GM23338 (cell line): ENCODE data around the gene PTPRH. TPM values are rescaled to one million over a fixed set of nuclear protein-coding genes. Genes with fewer than 3 reads are reported as not detected.

ENCODE experiments used
- ATAC-seq: fragments of 200-7000 bp; cut with Tn5 transposase; 3 replicates; pipeline ENCODE4 v1.9.1; 2020
- DNase-seq: peaks from one replicate; pipeline ENCODE4 v3.0.0-alpha.2; 2015; ENCODE audit warnings: low spot score
- H2AFZ ChIP-seq: fragments of 200-600 bp; sonication (generic); 2 replicates; pipeline ENCODE4 v1.8.0; 2016; ENCODE audit warnings: antibody characterized with exemption, mild to moderate bottlenecking, moderate library complexity
- H3F3A ChIP-seq: fragments of 200-600 bp; sonication (generic); replicated peaks from 2 replicates; pipeline ENCODE4 v1.8.0; 2017; ENCODE audit warnings: antibody characterized with exemption, mixed run types, low read depth
- H3K27ac ChIP-seq: fragments of 200-600 bp; sonication (generic); 2 replicates; pipeline ENCODE4 v1.6.1; 2016; ENCODE audit warnings: low read depth
- H3K27me3 ChIP-seq: fragments of 200-600 bp; sonication (generic); 2 replicates; pipeline ENCODE4 v1.8.0; 2016; ENCODE audit warnings: mild to moderate bottlenecking, mixed run types, moderate library complexity; ENCODE audit not compliant: insufficient read depth
- H3K36me3 ChIP-seq: fragments of 200-600 bp; sonication (generic); 2 replicates; pipeline ENCODE4 v1.8.0; 2016; ENCODE audit warnings: mild to moderate bottlenecking; ENCODE audit not compliant: insufficient read depth
- H3K4me1 ChIP-seq: fragments of 200-600 bp; sonication (generic); 2 replicates; pipeline ENCODE4 v1.8.0; 2016; ENCODE audit warnings: mild to moderate bottlenecking, moderate library complexity; ENCODE audit not compliant: insufficient read depth
- H3K4me2 ChIP-seq: fragments of 200-600 bp; sonication (generic); 2 replicates; pipeline ENCODE4 v1.7.1; 2017; ENCODE audit warnings: mixed run types
- H3K4me3 ChIP-seq: fragments of 200-600 bp; sonication (generic); 2 replicates; pipeline ENCODE4 v1.6.1; 2016; ENCODE audit warnings: mixed run types
- H3K79me2 ChIP-seq: fragments of 200-600 bp; sonication (generic); replicated peaks from 2 replicates; pipeline ENCODE4 v1.8.0; 2017; ENCODE audit warnings: mild to moderate bottlenecking; ENCODE audit not compliant: insufficient read depth
- H3K9me2 ChIP-seq: fragments of 200-600 bp; sonication (generic); 2 replicates; pipeline ENCODE4 v1.8.0; 2017; ENCODE audit not compliant: insufficient read depth
- H4K20me1 ChIP-seq: fragments of 200-600 bp; sonication (generic); replicated peaks from 2 replicates; pipeline ENCODE4 v1.8.0; 2017; ENCODE audit warnings: mild to moderate bottlenecking; ENCODE audit not compliant: insufficient read depth
- H3K27ac Mint-ChIP-seq: 2 replicates; pipeline ENCODE4 v1.8.0; 2020; ENCODE audit warnings: inconsistent platforms, mild to moderate bottlenecking, moderate library complexity, mixed read lengths
- H3K27me3 Mint-ChIP-seq: 3 replicates; pipeline ENCODE4 v1.8.0; 2022; ENCODE audit warnings: low read depth, mild to moderate bottlenecking, moderate library complexity, mixed read lengths, inconsistent platforms; ENCODE audit not compliant: insufficient read depth, poor library complexity
- H3K36me3 Mint-ChIP-seq: 3 replicates; pipeline ENCODE4 v1.8.0; 2021; ENCODE audit warnings: low read depth, mild to moderate bottlenecking, inconsistent platforms, moderate library complexity, mixed read lengths
- H3K4me1 Mint-ChIP-seq: 3 replicates; pipeline ENCODE4 v1.8.0; 2020; ENCODE audit warnings: mild to moderate bottlenecking, inconsistent platforms, mixed read lengths
- H3K4me3 Mint-ChIP-seq: 3 replicates; pipeline ENCODE4 v1.8.0; 2021; ENCODE audit warnings: moderate library complexity, mild to moderate bottlenecking, inconsistent platforms, mixed read lengths
- H3K9me3 Mint-ChIP-seq: 3 replicates; pipeline ENCODE4 v1.8.0; 2020; ENCODE audit warnings: moderate library complexity, mild to moderate bottlenecking, inconsistent platforms, mixed read lengths
- CREB1 ChIP-seq: fragments of 250-450 bp; sonication (Bioruptor Pico); IDR thresholded peaks from 2 replicates; pipeline ENCODE4 v1.5.0; 2020; ENCODE audit warnings: low read depth, mild to moderate bottlenecking, moderate library complexity
- EZH2 ChIP-seq: fragments of 200-600 bp; sonication (generic); IDR thresholded peaks from one replicate; pipeline ENCODE4 v1.8.0; 2017; ENCODE audit warnings: antibody characterized with exemption, mild to moderate bottlenecking, low read depth; ENCODE audit not compliant: unreplicated experiment
- EZH2phosphoT487 ChIP-seq: fragments of 200-600 bp; sonication (generic); IDR thresholded peaks from one replicate; pipeline ENCODE4 v1.8.1; 2018; ENCODE audit warnings: antibody characterized with exemption; ENCODE audit not compliant: unreplicated experiment
- JUNB ChIP-seq: IDR thresholded peaks from one replicate; pipeline ENCODE4 v1.6.1; 2016; ENCODE audit warnings: antibody characterized with exemption; ENCODE audit not compliant: unreplicated experiment
- NANOG ChIP-seq: IDR thresholded peaks from 2 replicates; pipeline ENCODE4 v1.6.1; 2016; ENCODE audit warnings: antibody characterized with exemption, borderline replicate concordance
- POLR2AphosphoS5 ChIP-seq: IDR thresholded peaks from 2 replicates; pipeline ENCODE4 v1.6.1; 2016; ENCODE audit warnings: antibody characterized with exemption, low read depth
- STAT1 ChIP-seq: IDR thresholded peaks from one replicate; pipeline ENCODE4 v1.6.1; 2016; ENCODE audit warnings: antibody characterized with exemption; ENCODE audit not compliant: unreplicated experiment
- ZNF114 ChIP-seq: fragments of 250-450 bp; sonication (Bioruptor Pico); IDR thresholded peaks from 2 replicates; pipeline ENCODE4 v1.5.0; 2020; ENCODE audit warnings: mild to moderate bottlenecking, moderate library complexity
- polyA plus RNA-seq: library from polyadenylated mRNA; unstranded; fragments of >200 nt; fragmentation: Nextera tagmentation; extraction: Ambion mirVana; gene quantifications from 2 replicates; pipeline ENCODE4 v1.2.1, GENCODE V29; 2016
- total RNA-seq: library from RNA; depleted of rRNA; stranded (reverse); fragments of >200 nt; shearing (Covaris generic); gene quantifications from 2 replicates; pipeline ENCODE4 v1.2.3, GENCODE V29; 2014
- TF ChIP-seq, protein P1 (sequence below): fragments of 250-450 bp; sonication (Bioruptor Pico); IDR thresholded peaks from 2 replicates; pipeline ENCODE4 v1.5.0; 2020; ENCODE audit warnings: mild to moderate bottlenecking, moderate library complexity
- TF ChIP-seq, protein P2 (sequence below): IDR thresholded peaks from 2 replicates; pipeline ENCODE4 v1.6.1; 2016; ENCODE audit warnings: antibody characterized with exemption
- TF ChIP-seq, protein P3 (sequence below): IDR thresholded peaks from one replicate; pipeline ENCODE4 v1.6.1; 2018; ENCODE audit warnings: antibody characterized with exemption; ENCODE audit not compliant: unreplicated experiment
- TF ChIP-seq, protein P4 (sequence below), 2 experiments: fragments of 200-600 bp in 1 of 2; sonication (generic) in 1 of 2; conservative IDR thresholded peaks; 2 replicates each; pipeline versions ENCODE4 v1.5.1 to v1.6.1; 2016 to 2017; ENCODE audit warnings: antibody characterized with exemption in 2 of 2, low read depth in 2 of 2, mild to moderate bottlenecking in 2 of 2, moderate library complexity in 1 of 2

PTPRH gene
- total and polyA plus RNA-seq, 2 experiments from 2014 or later, result 0.16 to 2.1 TPM

DNA sequence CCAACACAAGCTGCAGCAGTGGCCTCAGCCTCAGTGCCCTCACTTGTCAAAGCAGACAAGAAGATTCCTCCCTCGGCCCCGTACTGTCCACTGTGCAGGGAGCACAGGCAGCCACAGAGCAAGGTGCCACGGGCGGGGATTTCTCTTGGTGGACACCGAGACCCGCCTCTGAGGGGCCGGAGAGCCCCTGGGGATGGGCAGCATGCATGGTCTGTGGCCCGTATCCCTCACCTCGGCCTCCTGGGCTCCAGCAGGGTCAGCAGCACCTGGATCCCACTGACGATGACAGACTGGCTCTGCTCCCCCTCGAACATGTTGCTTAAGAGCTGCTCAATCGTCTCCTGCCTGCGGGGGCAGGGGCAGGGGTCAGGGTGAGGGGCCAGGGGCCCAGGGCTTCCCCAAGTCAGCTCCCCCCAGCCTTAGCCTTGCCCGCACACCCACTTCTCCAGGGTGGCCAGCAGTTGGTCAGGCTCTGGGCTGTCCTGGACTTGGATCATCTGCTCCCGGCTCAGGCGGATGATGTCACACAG lies 32.7 kb upstream of the PTPRH start (continued):
- TF ChIP-seq, protein P1, sequence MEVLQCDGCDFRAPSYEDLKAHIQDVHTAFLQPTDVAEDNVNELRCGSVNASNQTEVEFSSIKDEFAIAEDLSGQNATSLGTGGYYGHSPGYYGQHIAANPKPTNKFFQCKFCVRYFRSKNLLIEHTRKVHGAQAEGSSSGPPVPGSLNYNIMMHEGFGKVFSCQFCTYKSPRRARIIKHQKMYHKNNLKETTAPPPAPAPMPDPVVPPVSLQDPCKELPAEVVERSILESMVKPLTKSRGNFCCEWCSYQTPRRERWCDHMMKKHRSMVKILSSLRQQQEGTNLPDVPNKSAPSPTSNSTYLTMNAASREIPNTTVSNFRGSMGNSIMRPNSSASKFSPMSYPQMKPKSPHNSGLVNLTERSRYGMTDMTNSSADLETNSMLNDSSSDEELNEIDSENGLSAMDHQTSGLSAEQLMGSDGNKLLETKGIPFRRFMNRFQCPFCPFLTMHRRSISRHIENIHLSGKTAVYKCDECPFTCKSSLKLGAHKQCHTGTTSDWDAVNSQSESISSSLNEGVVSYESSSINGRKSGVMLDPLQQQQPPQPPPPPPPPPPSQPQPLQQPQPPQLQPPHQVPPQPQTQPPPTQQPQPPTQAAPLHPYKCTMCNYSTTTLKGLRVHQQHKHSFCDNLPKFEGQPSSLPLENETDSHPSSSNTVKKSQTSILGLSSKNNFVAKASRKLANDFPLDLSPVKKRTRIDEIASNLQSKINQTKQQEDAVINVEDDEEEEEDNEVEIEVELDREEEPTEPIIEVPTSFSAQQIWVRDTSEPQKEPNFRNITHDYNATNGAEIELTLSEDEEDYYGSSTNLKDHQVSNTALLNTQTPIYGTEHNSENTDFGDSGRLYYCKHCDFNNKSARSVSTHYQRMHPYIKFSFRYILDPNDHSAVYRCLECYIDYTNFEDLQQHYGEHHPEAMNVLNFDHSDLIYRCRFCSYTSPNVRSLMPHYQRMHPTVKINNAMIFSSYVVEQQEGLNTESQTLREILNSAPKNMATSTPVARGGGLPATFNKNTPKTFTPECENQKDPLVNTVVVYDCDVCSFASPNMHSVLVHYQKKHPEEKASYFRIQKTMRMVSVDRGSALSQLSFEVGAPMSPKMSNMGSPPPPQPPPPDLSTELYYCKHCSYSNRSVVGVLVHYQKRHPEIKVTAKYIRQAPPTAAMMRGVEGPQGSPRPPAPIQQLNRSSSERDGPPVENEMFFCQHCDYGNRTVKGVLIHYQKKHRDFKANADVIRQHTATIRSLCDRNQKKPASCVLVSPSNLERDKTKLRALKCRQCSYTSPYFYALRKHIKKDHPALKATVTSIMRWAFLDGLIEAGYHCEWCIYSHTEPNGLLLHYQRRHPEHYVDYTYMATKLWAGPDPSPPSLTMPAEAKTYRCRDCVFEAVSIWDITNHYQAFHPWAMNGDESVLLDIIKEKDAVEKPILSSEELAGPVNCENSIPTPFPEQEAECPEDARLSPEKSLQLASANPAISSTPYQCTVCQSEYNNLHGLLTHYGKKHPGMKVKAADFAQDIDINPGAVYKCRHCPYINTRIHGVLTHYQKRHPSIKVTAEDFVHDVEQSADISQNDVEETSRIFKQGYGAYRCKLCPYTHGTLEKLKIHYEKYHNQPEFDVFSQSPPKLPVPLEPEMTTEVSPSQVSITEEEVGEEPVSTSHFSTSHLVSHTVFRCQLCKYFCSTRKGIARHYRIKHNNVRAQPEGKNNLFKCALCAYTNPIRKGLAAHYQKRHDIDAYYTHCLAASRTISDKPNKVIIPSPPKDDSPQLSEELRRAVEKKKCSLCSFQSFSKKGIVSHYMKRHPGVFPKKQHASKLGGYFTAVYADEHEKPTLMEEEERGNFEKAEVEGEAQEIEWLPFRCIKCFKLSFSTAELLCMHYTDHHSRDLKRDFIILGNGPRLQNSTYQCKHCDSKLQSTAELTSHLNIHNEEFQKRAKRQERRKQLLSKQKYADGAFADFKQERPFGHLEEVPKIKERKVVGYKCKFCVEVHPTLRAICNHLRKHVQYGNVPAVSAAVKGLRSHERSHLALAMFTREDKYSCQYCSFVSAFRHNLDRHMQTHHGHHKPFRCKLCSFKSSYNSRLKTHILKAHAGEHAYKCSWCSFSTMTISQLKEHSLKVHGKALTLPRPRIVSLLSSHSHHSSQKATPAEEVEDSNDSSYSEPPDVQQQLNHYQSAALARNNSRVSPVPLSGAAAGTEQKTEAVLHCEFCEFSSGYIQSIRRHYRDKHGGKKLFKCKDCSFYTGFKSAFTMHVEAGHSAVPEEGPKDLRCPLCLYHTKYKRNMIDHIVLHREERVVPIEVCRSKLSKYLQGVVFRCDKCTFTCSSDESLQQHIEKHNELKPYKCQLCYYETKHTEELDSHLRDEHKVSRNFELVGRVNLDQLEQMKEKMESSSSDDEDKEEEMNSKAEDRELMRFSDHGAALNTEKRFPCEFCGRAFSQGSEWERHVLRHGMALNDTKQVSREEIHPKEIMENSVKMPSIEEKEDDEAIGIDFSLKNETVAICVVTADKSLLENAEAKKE, result no peak
- TF ChIP-seq EZH2phosphoT487, result no peak
- no peak for TF ChIP-seq JUNB
- no peak for TF ChIP-seq EZH2
- TF ChIP-seq ZNF114 (CRISPR knock-in tag), result no peak
- TF ChIP-seq, protein P2, sequence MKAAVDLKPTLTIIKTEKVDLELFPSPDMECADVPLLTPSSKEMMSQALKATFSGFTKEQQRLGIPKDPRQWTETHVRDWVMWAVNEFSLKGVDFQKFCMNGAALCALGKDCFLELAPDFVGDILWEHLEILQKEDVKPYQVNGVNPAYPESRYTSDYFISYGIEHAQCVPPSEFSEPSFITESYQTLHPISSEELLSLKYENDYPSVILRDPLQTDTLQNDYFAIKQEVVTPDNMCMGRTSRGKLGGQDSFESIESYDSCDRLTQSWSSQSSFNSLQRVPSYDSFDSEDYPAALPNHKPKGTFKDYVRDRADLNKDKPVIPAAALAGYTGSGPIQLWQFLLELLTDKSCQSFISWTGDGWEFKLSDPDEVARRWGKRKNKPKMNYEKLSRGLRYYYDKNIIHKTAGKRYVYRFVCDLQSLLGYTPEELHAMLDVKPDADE, result no peak
- no peak for TF ChIP-seq STAT1

DNA sequence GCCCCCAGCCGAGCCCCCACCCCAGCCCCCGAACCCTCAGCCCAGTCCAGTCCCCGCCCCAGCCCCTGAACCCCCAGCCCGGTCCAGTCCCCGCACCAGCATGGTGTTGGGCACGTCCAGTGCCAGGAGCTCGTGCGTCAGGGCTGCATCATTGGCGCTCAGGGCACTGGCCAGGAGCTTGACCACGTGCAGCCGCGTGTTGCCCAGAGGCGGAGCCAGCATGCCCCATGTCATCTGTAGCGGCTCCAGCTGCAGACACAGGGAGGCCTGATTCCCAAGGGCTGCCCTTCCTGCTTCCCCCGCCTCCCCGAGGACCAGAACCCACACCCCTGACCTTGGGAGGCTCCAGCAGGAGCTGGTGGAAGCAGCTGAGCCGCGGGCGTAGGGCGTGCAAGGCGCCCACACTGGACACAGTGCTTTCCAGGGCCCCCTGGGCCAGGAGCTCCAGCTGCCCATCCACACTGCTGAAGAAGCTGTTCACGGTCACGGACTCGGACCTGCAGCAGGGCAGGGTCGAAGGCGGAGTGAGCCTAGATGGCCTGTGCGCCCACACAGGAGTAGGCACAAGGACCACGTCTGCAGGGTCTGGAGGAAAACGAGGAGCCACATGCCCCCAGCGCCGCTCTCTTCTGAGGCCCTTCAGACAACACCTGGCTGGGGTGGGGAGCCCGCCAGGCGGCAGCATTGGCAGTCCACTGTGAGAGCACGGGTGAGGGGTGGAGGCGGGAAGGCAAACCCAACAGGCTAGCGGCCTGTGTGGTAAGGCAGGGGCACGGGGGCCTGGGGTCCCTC lies 32.0 kb upstream of the PTPRH start:
- H3K27ac ChIP-seq, result no peak overlapping the region
- H3K4me3 Mint-ChIP-seq, result no peak overlapping the region
- no peaks in the 10 kb centered on the region for H3K9me2 ChIP-seq
- no peak overlapping the region for H3K4me2 ChIP-seq
- H3F3A ChIP-seq, result no peaks in the 10 kb centered on the region
- no peak overlapping the region for H2AFZ ChIP-seq
- no peak overlapping the region for H3K4me3 ChIP-seq
- H3K9me3 Mint-ChIP-seq, result no peaks in the 10 kb centered on the region
- H3K27me3 Mint-ChIP-seq, result no peaks in the 10 kb centered on the region
- peaks cover 5% of the 10 kb centered on the region for H3K36me3 ChIP-seq
- H3K36me3 Mint-ChIP-seq, result peaks cover 55% of the 10 kb centered on the region
- no peaks in the 10 kb centered on the region for H3K79me2 ChIP-seq
- H4K20me1 ChIP-seq, result no peaks in the 10 kb centered on the region; the same call in none of the 2 replicates
- no peak for DNase-seq
- no peaks in the 10 kb centered on the region for H3K27me3 ChIP-seq
- no peaks in the 10 kb centered on the region for H3K4me1 ChIP-seq
- H3K4me1 Mint-ChIP-seq, result no peaks in the 10 kb centered on the region
- no peak overlapping the region for H3K27ac Mint-ChIP-seq
- ATAC-seq, result no peak
- TF ChIP-seq, protein P3, sequence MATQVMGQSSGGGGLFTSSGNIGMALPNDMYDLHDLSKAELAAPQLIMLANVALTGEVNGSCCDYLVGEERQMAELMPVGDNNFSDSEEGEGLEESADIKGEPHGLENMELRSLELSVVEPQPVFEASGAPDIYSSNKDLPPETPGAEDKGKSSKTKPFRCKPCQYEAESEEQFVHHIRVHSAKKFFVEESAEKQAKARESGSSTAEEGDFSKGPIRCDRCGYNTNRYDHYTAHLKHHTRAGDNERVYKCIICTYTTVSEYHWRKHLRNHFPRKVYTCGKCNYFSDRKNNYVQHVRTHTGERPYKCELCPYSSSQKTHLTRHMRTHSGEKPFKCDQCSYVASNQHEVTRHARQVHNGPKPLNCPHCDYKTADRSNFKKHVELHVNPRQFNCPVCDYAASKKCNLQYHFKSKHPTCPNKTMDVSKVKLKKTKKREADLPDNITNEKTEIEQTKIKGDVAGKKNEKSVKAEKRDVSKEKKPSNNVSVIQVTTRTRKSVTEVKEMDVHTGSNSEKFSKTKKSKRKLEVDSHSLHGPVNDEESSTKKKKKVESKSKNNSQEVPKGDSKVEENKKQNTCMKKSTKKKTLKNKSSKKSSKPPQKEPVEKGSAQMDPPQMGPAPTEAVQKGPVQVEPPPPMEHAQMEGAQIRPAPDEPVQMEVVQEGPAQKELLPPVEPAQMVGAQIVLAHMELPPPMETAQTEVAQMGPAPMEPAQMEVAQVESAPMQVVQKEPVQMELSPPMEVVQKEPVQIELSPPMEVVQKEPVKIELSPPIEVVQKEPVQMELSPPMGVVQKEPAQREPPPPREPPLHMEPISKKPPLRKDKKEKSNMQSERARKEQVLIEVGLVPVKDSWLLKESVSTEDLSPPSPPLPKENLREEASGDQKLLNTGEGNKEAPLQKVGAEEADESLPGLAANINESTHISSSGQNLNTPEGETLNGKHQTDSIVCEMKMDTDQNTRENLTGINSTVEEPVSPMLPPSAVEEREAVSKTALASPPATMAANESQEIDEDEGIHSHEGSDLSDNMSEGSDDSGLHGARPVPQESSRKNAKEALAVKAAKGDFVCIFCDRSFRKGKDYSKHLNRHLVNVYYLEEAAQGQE, result no peak
- no peak for TF ChIP-seq POLR2AphosphoS5
- TF ChIP-seq, protein P4, sequence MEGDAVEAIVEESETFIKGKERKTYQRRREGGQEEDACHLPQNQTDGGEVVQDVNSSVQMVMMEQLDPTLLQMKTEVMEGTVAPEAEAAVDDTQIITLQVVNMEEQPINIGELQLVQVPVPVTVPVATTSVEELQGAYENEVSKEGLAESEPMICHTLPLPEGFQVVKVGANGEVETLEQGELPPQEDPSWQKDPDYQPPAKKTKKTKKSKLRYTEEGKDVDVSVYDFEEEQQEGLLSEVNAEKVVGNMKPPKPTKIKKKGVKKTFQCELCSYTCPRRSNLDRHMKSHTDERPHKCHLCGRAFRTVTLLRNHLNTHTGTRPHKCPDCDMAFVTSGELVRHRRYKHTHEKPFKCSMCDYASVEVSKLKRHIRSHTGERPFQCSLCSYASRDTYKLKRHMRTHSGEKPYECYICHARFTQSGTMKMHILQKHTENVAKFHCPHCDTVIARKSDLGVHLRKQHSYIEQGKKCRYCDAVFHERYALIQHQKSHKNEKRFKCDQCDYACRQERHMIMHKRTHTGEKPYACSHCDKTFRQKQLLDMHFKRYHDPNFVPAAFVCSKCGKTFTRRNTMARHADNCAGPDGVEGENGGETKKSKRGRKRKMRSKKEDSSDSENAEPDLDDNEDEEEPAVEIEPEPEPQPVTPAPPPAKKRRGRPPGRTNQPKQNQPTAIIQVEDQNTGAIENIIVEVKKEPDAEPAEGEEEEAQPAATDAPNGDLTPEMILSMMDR (conservative IDR thresholded peaks at IDR 0.05; ENCODE audit: low read depth in 2 of 2), result no peak
- no peak for TF ChIP-seq CREB1 (CRISPR knock-in tag)
- TF ChIP-seq JUNB, result no peak
- TF ChIP-seq NANOG, result no peak
